CD14-positive monocyte (primary cell): ENCODE measurements around the gene ANO9. TPM values are rescaled to one million over a fixed set of nuclear protein-coding genes. Genes with fewer than 3 reads are reported as not detected.

Experiments
- DNase-seq, 3 donors: peaks; one replicate each; pipeline ENCODE4 v3.0.0-alpha.2; 2011 to 2022
- H2AFZ ChIP-seq: 2 replicates; pipeline ENCODE4 v1.6.0; 2012; ENCODE audit warnings: mild to moderate bottlenecking, low read depth, low read length, inconsistent platforms; ENCODE audit not compliant: insufficient read depth, poor library complexity, severe bottlenecking
- H3K27ac ChIP-seq, 2 donors: 1 replicate in 1 of 2; 2 replicates in 1 of 2; pipeline ENCODE4 v1.5.1; 2012 to 2013; ENCODE audit warnings: low read length in 2 of 2, control low read depth in 1 of 2, inconsistent platforms in 1 of 2, low read depth in 1 of 2, mild to moderate bottlenecking in 1 of 2
- H3K27me3 ChIP-seq, 2 donors: one replicate each; pipeline versions ENCODE4 v1.6.0 to v1.6.1; 2011 to 2013; ENCODE audit warnings: low read length in 2 of 2; ENCODE audit not compliant: control insufficient read depth in 2 of 2, insufficient read depth in 2 of 2
- H3K36me3 ChIP-seq, 2 donors: replicated peaks in 1 of 2; 1 replicate in 1 of 2; 2 replicates in 1 of 2; pipeline versions ENCODE4 v1.5.1 to v1.6.1; 2012 to 2013; ENCODE audit warnings: low read length in 2 of 2, control low read depth in 1 of 2, inconsistent platforms in 1 of 2, mild to moderate bottlenecking in 1 of 2; ENCODE audit not compliant: insufficient read depth in 2 of 2, control insufficient read depth in 1 of 2
- H3K4me1 ChIP-seq, 2 donors: 1 replicate in 1 of 2; 2 replicates in 1 of 2; pipeline versions ENCODE4 v1.5.1 to v1.6.1; 2012 to 2013; ENCODE audit warnings: low read length in 2 of 2, control low read depth in 1 of 2, inconsistent platforms in 1 of 2, mild to moderate bottlenecking in 1 of 2, moderate library complexity in 1 of 2; ENCODE audit not compliant: insufficient read depth in 2 of 2, control insufficient read depth in 1 of 2
- H3K4me2 ChIP-seq: replicated peaks from 2 replicates; pipeline ENCODE3; 2012; ENCODE audit warnings: low read length, moderate library complexity, mild to moderate bottlenecking; ENCODE audit not compliant: poor library complexity, severe bottlenecking; ENCODE audit errors: extremely low read depth
- H3K4me3 ChIP-seq, 3 experiments: fragments of 200-600 bp in 1 of 3; sonication (generic) in 1 of 3; replicated peaks in 1 of 3; 1 replicate in 2 of 3; 2 replicates in 1 of 3; pipeline ENCODE4 v1.5.1; 2011 to 2013; ENCODE audit warnings: low read length in 3 of 3, mild to moderate bottlenecking in 3 of 3, control low read depth in 2 of 3, low read depth in 2 of 3, inconsistent platforms in 1 of 3, moderate library complexity in 1 of 3
- H3K79me2 ChIP-seq: 2 replicates; pipeline ENCODE4 v1.6.0; 2012; ENCODE audit warnings: mild to moderate bottlenecking, control low read depth, inconsistent platforms, low read length, moderate library complexity; ENCODE audit not compliant: insufficient read depth
- H3K9ac ChIP-seq: 2 replicates; pipeline ENCODE4 v1.6.0; 2017; ENCODE audit warnings: low read length, mild to moderate bottlenecking; ENCODE audit not compliant: insufficient read depth, poor library complexity, severe bottlenecking
- H3K9me3 ChIP-seq, 2 donors: replicated peaks in 1 of 2; 1 replicate in 1 of 2; 2 replicates in 1 of 2; pipeline versions ENCODE4 v1.5.1 to v1.6.1; 2012 to 2013; ENCODE audit warnings: low read length in 2 of 2, control low read depth in 1 of 2; ENCODE audit not compliant: control insufficient read depth in 1 of 2, insufficient read depth in 1 of 2
- H4K20me1 ChIP-seq: 2 replicates; pipeline ENCODE4 v1.6.0; 2012; ENCODE audit warnings: mild to moderate bottlenecking, low read length, control low read depth, moderate library complexity; ENCODE audit not compliant: insufficient read depth
- H3K27ac Mint-ChIP-seq, 7 donors: one replicate each; pipeline ENCODE4 v1.8.0; 2020; ENCODE audit warnings: mild to moderate bottlenecking in 7 of 7, mixed read lengths in 7 of 7, moderate library complexity in 6 of 7, inconsistent platforms in 2 of 7
- H3K27me3 Mint-ChIP-seq, 3 donors: one replicate each; pipeline ENCODE4 v1.8.0; 2021 to 2022; ENCODE audit warnings: low read depth in 3 of 3, mild to moderate bottlenecking in 3 of 3, mixed read lengths in 3 of 3, moderate library complexity in 3 of 3, inconsistent platforms in 1 of 3
- H3K36me3 Mint-ChIP-seq, 2 donors: one replicate each; pipeline ENCODE4 v1.8.0; 2020; ENCODE audit warnings: mixed read lengths in 2 of 2, inconsistent platforms in 1 of 2, mild to moderate bottlenecking in 1 of 2
- H3K4me1 Mint-ChIP-seq: one replicate; pipeline ENCODE4 v1.8.0; 2020; ENCODE audit warnings: mild to moderate bottlenecking, mixed read lengths
- H3K4me3 Mint-ChIP-seq, 2 donors: one replicate each; pipeline ENCODE4 v1.8.0; 2020; ENCODE audit warnings: mild to moderate bottlenecking in 2 of 2, mixed read lengths in 2 of 2, moderate library complexity in 1 of 2
- H3K9me3 Mint-ChIP-seq, 7 donors: one replicate each; pipeline ENCODE4 v1.8.0; 2020 to 2022; ENCODE audit warnings: mixed read lengths in 7 of 7, mild to moderate bottlenecking in 6 of 7, moderate library complexity in 6 of 7, inconsistent platforms in 2 of 7
- WGBS: methylation state at CpG from one replicate; pipeline ENCODE4 v1.1.5; 2013; ENCODE audit warnings: missing lambda C conversion rate; ENCODE audit not compliant: insufficient coverage; 5-methylcytosine and 5-hydroxymethylcytosine counted together
- intact Hi-C, 2 donors: fragments of 100-400 bp; cut with micrococcal nuclease; formaldehyde crosslinking; loops; one replicate each; pipeline versions ENCODE4 v1.15.0 to v1.15.1; 2023
- polyA plus RNA-seq, 3 donors: library from polyadenylated mRNA; depleted of rRNA in 1 of 3; unstranded in 2 of 3; stranded (reverse) in 1 of 3; fragments of 300-500 nt in 2 of 3; fragments of >200 nt in 1 of 3; fragmentation: Illumina TruSeq in 2 of 3; gene quantifications; 1 replicate in 2 of 3; 2 replicates in 1 of 3; pipeline ENCODE4 v1.2.3, GENCODE V29; 2012 to 2021
- TF ChIP-seq, protein P1 (sequence below): fragments of 200-600 bp; IDR thresholded peaks from one replicate; pipeline ENCODE4 v1.8.0; 2022; ENCODE audit warnings: antibody characterized with exemption, mild to moderate bottlenecking

Gene ANO9
- polyA plus RNA-seq, 3 donors = 0.18 to 0.24 TPM; not detected in 1

DNA sequence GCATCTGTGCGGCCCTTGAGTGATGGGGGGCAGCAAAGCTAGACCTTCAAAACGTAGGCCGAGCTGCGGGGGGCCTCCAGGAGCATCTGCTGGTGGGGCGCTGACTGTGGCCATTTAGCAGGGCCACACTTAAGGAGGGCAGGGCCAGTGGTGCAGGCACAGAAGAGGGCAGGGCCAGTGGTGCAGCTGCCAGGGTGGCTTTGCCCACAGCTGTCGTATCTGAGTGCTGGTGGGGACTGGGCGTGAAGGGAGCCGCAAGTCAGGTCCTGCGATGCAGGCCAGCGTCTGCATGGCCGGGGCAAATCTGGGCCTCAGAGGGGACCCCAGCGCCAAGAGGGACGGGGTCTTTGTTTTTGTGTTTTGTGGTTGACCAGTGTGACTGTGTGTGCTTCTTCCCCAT, 37.5 kb upstream of the ANO9 start:
- Mint-ChIP-seq H3K27ac (no peak overlapping the region), H3K36me3 (peaks cover 6 to 19% of the 10 kb centered on the region in 2 donors), H3K4me1 (no peaks in the 10 kb centered on the region), H3K9me3 (peaks cover 2 to 9% (median 6%) of the 10 kb centered on the region in 7 donors), H3K27me3 (peaks cover 0 to 2% (median 1%) of the 10 kb centered on the region in 3 donors), H3K4me3 (no peak overlapping the region)
- TF ChIP-seq, protein P1, sequence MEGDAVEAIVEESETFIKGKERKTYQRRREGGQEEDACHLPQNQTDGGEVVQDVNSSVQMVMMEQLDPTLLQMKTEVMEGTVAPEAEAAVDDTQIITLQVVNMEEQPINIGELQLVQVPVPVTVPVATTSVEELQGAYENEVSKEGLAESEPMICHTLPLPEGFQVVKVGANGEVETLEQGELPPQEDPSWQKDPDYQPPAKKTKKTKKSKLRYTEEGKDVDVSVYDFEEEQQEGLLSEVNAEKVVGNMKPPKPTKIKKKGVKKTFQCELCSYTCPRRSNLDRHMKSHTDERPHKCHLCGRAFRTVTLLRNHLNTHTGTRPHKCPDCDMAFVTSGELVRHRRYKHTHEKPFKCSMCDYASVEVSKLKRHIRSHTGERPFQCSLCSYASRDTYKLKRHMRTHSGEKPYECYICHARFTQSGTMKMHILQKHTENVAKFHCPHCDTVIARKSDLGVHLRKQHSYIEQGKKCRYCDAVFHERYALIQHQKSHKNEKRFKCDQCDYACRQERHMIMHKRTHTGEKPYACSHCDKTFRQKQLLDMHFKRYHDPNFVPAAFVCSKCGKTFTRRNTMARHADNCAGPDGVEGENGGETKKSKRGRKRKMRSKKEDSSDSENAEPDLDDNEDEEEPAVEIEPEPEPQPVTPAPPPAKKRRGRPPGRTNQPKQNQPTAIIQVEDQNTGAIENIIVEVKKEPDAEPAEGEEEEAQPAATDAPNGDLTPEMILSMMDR = no peak
- H3K27ac ChIP-seq = no peak overlapping the region
- no peak overlapping the region for H3K9ac ChIP-seq
- H3K36me3 ChIP-seq = peaks cover 0 to 4% of the 10 kb centered on the region in 2 donors
- no peaks in the 10 kb centered on the region for H3K4me1 ChIP-seq
- intact Hi-C loops = no loop called here
- WGBS = 88% methylated on average over 13 of the region's 13 CpGs
- H2AFZ ChIP-seq = no peak overlapping the region
- no peaks in the 10 kb centered on the region for H4K20me1 ChIP-seq
- H3K9me3 ChIP-seq = peaks cover 0 to 13% of the 10 kb centered on the region in 2 donors
- H3K27me3 ChIP-seq = no peaks in the 10 kb centered on the region
- H3K4me3 ChIP-seq = no peak overlapping the region
- H3K4me2 ChIP-seq = no peak overlapping the region
- no peaks in the 10 kb centered on the region for H3K79me2 ChIP-seq
- DNase-seq = no peak

DNA sequence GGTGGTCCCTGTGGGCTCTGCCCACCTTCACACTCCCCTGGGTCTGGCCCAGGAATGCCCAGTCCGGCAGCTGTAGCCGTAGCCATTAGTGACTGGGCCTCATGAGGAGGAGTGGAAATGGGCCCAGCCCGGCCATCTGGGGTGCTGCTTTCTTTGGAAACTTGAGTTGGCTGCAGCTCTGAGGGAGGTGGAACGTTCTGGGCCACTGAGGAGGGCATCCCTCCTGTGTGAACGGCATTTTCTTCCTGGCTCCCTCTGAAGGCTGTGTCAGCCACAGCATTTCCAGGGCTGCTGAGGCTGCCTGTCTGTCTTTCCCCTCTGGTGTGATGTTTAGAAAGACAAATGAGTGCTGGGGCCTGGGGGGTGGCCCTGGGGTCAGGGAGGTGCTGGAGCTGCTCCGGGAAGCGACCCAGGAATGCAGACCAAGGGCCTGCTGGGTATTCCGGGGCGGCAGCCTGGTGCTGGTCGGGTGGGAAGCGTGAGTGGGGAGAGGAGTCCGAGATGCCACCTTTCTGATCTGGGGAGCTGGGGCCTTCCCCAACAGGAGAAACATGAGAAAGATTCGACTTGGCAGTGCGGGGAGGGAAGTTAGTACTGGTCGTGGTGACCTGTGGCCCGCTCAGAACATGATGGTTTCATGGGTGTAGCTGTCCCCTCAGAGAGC, 35.4 kb upstream of the ANO9 start:
- intact Hi-C loops = no loop called here
- DNase-seq = no peak
- Mint-ChIP-seq H3K4me1 (no peaks in the 10 kb centered on the region), H3K27me3 (peaks cover 0 to 2% (median 1%) of the 10 kb centered on the region in 3 donors), H3K4me3 (no peak overlapping the region), H3K36me3 (peaks cover 9 to 22% of the 10 kb centered on the region in 2 donors), H3K9me3 (peaks cover 0 to 6% (median 0%) of the 10 kb centered on the region in 7 donors), H3K27ac (peak overlapping the region in 1 of 7 donors; percentile 35)
- Histone ChIP-seq H3K4me1 (no peaks in the 10 kb centered on the region), H3K27ac (no peak overlapping the region), H4K20me1 (no peaks in the 10 kb centered on the region), H3K79me2 (no peaks in the 10 kb centered on the region), H3K9me3 (peaks cover 0 to under 1% of the 10 kb centered on the region in 2 donors), H3K36me3 (peaks cover 0 to 4% of the 10 kb centered on the region in 2 donors), H3K27me3 (no peaks in the 10 kb centered on the region), H3K4me3 (no peak overlapping the region), H2AFZ (no peak overlapping the region), H3K9ac (no peak overlapping the region), H3K4me2 (no peak overlapping the region)
- 94% methylated on average over 13 of the region's 16 CpGs for WGBS
- TF ChIP-seq, protein P1 = no peak
